ENCODE results near the gene TDRKH.
"Not testable (repeated sequence)": the region's sequence is repeated elsewhere in the genome, so short reads cannot be mapped to it uniquely, and the experiment has no call there.

Gene TDRKH

DNA sequence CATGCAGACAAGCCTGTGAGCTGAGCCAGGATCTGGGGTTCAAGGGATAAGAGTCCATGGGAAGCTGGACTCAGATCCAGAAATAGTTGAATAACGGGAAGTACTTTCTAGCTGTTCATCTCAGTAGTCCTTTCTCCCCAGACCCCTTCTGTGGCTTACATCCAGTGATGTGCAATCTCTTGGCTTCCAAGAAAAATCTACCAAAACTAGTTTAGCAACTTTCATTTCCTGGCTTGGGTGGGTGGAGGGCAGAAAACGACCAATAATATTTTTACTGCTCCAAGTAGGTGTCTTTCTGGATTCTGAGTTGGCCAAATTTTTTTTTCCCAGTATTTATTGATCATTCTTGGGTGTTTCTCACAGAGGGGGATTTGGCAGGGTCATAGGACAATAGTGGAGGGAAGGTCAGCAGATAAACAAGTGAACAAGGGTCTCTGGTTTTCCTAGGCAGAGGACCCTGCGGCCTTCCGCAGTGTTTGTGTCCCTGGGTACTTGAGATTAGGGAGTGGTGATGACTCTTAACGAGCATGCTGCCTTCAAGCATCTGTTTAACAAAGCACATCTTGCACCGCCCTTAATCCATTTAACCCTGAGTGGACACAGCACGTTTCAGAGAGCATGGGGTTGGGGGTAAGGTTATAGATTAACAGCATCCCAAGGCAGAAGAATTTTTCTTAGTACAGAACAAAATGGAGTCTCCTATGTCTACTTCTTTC, 21.8 kb downstream of the TDRKH start:
- not testable (repeated sequence) for DNase-seq (ENCODE audit: low read depth in 2 of 3, low spot score in 2 of 3)

DNA sequence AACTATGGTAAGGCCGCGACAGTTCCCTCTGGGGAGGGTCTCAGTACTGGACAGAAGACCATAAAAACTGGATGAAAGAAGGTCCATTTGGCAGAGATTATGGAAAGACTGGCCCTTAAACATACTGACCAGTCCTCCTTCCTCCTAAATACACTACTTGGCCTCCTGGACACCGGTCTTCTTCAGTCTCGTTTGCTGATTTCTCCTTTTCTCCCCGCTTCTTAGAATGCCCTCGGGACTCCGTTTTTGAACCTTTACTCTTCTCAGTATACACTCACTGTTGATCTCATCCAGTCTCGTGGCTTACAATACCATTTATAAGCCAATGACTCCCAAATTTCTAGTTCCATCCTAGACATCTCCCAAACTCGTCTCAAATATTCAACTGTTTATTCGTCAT, 26.3 kb downstream of the TDRKH start:
- no peak for DNase-seq (ENCODE audit: low read depth in 2 of 3, low spot score in 2 of 3)

DNA sequence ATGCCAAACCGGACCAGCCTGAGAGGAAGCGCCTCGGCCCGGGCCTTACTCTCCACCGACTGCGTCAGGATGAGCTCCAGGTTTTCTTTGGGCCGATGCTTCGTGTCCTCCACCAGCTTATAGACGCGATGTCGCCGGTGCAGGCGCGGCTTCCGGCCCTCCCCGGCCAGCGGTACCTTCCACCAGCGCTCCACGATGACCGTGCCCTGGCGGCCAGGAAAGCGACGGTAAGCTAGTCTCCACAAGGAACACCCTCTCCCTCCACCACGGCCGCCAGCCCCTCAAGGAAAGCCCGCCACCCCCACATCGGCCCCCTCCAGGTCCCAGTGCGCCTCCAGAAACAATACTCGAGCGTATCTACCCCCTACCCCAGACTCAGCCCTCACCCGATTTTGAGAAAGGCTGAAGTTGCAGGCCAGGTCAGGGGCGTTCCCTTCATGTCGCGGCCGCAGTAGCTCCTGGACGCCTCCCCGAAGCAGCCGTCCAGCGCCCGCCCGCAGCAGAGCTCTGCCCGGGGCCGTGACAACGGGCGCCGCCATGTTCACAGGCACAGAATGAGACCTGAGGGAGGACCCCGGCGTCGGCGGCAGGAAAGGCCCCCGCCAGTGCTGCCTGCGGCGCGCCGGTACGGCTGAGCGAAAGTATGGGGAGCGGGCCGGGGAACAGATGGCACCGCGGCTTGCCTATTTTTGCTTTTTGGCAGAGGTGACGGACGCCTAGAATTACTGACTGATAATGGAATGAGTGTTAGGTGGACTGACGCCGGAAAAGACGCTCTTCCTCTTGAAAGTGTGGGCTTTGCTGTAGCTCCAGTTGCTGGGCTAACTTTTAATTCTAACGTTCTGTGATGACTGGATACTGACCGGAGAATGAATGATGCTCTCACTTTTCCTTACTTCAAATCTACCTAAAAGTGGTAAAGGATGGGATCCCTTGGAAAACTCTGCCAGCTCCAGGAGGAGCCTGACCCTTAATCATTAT, 27.1 kb downstream of the TDRKH start, which contains the start of gene MRPL9:
Gene MRPL9, minus strand, starts transcription at position 556 of the 981 bp plus-strand sequence. Its CDS starts 17 bp downstream, at position 539.
- peak; percentile 65 to 70 (median 67) for DNase-seq (ENCODE audit: low read depth in 2 of 3, low spot score in 2 of 3)

DNA sequence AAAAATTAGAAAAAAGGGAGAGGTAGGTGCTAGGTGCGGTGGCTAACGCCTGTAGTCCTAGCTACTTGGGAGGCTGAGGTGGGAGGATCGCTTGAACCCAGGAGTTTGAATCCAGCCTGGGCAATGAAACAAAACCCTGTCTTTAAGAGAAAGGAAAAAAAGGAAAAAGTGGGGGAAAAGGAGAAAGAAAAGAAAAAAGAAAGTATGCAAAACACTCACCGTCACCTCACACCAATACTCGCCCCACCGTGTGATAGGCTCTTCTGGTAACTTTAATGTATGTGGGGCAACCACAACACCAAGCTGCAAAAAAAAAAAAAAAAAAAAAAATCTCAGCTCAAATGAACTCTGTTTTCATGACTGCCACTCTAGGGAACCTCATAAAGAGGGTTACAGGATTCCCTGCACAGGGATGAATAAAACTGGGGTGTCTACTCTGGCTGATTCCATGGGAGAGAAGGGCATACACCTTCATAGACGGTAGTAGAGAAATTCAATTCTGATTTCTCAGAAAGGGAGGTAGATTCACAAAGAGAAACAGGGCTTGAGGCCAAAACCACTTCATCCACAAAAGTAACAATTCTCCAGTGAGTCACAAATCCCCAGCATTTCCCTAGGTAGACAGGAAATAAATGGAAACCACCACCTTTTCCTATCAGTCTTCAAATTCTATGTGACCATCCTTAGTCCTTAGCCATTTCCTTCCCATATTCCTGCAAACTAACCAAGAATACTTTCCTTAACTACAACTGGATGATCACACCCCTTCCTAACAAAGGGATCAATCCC, 29.5 kb downstream of the TDRKH start:
- DNase-seq (ENCODE audit: low read depth in 2 of 3, low spot score in 2 of 3) = no peak

DNA sequence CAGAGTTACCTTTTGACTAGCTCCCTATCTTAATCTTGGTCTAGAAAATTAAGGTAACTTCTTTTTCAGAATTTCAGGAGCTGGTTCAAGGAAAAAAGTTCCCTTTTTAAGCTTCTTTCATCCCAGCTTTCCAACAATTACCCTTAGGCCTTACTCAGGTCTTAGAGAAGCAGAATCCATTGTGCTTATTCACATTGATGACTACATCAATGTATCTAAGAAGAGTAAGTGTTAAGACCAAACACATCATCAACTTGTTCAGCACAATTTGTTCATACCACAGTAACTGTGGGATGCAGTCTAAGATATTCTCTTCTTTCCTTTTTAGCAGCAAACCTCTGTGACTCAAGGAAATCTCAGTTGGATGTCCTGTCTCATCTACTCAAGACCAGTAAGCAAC, 31.1 kb downstream of the TDRKH start:
- no peak for DNase-seq (ENCODE audit: low read depth in 2 of 3, low spot score in 2 of 3)

DNA sequence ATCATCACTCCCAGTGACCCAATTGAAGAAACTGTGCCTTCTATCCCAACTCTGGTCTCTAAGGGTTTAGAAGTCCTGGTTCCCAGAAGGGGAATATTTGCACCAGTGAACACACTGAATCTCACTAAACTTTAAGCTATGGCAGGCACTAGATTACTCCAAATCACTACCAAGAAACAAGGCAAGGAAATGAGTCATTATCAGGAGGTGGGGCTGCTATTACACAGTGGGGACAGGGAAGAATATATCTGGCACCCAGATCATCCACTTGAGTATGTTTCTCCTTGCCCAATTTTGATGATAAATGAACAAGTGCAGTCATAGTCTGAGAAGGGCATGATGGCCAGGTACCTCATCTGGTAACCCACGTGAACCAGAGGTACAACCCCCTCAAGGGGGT, 34.0 kb downstream of the TDRKH start:
- DNase-seq (ENCODE audit: low read depth in 2 of 3, low spot score in 2 of 3) = no peak

DNA sequence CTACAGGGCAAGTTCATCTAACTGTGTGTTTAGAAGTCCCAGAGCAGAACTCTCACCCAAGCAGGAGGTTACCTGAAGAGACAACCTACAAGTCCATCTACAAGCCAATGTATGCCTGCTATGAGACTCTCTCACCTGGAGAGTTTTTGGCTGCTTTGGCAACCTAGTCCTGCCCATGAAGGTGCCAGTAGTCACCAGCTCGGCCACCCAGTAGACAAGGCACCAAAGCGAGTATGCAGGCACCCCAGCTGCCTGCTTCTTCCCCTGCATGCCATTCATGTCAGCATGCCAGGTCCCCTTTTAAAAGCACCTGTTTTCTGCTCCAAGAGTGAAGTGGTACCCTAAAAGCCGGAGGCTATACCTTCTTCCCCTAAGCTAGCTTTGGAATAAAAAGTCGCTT, 48.8 kb downstream of the TDRKH start:
- DNase-seq (ENCODE audit: low read depth in 2 of 3, low spot score in 2 of 3) = no peak

DNA sequence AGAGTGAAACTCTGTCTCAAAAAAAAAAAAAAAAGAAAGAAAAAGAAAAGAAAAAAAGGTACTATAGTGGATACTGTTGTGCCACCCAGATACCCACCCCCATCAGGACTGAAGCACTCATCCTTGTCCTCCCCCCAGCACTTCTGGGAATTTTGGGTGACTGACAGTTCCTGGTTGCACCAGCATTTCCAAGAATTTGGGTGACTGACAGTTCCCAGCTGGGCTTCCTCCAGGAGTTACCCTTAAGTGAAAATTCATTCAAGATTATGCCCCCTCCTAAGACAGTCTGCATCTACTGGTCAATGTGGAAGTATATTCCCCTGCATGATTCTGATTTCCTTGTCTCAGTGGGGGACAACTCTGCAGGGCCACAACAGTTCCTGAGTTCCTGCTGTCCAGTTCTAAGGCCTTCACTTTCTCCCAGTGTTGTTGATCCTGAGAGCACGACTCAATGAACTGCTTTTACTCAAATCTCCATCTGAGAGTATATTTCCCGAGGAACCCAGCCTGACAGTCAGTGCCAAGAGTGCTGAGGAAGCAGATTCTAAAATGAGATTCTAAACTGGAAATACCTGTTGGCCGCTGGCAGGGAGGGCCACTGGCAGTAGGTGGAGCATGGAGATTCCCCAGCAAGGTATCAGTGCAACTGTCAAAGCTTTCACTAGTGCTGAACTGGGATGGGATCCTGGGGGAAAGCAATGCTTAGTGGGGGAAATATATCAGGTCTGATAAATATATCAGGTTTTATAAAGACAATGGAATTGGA, 50.5 kb downstream of the TDRKH start:
- DNase-seq (ENCODE audit: low read depth in 2 of 3, low spot score in 2 of 3) = no peak

DNA sequence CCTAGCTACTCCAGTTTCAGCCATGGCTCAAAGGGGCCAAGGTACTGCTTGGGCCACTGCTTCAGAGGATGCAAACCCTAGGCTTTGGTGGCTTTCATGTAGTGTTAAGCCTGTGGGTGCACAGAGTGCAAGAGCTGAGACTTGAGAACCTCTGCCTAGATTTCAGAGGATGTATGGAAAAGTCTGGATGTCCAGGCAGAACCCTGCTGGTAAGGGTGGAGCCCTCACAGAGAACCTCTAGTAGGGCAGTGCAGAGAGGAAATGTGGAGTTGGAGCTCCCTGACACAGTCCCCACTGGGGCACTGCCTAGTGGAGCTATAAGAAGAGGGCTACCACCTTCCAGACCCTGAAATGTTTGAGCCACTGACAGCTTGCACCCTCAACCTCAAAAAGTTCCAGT, 52.8 kb downstream of the TDRKH start:
- DNase-seq (ENCODE audit: low read depth in 2 of 3, low spot score in 2 of 3) = no peak

DNA sequence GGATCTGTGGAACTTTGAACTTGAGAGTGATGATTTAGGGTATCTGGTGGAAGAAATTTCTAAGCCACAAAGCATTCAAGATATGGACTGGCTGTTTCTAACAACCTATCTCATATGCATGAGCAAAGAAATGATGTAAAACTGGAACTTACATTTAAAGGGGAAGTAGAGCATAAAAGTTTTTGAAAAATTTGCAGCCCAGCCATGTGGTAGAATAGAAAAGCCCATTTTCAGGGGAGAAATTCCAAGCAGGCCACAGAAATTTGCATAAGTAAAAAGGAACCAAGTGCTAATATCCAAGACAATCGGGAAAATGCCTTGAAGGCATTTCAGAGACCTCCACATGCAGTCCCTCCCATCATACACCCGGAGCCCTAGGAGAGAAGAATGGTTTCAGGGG, 53.3 kb downstream of the TDRKH start:
- DNase-seq (ENCODE audit: low read depth in 2 of 3, low spot score in 2 of 3) = no peak

DNA sequence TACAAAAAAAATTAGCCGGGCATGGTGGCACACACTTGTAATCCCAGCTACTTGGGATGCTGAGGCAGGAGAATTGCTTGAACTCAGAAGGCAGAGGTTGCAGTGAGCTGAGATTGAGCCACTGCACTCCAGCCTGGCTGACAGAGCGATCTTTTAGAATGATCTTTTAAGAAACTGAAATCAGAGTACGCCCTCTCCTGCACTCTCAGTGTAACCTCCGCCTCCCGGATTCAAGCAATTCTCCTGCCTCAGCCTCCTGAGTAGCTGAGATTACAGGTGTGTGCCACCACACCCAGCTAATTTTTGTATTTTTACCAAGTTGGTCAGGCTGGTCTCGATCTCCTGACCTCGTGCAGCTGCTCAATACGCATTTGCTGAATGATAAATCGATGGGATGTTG, 56.3 kb downstream of the TDRKH start:
- DNase-seq (ENCODE audit: low read depth in 2 of 3, low spot score in 2 of 3) = not testable (repeated sequence)

DNA sequence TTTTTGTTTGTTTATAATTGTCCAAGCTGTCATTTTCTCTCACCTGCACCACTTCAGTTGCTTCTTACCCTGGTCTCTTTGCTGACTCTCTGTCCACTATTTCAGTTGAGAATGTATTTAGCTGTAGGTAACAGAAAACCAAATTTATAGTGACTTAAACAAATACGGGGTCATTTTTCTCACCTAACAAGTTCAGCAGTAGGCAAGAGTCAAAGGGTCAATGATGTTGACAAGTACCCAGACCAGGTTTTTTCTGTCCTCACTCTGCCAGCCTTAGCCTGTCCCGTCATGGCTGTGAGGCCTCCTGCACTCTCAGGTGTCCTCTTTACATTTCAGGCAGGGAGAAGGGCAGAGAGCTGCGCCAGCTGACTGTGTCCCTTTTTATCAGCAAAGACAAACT, 57.2 kb downstream of the TDRKH start:
- DNase-seq (ENCODE audit: low read depth in 2 of 3, low spot score in 2 of 3) = no peak

DNA sequence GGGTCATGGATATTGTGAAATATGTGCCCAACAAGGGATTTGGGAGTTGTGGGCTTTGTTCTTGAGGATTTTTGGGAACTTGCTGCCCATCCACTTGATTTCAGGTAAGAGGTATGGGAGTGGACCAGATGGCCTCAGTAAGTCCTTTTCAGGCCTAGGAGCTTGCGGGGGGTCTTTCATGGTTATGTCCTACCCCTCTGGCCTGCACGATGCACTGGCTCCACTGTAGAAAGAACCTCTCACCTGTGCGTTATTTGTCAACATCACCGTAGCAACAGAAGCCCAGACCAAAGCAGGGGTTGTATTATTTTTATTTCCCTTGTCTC, 60.4 kb downstream of the TDRKH start:
- no peak for DNase-seq (ENCODE audit: low read depth in 2 of 3, low spot score in 2 of 3)

DNA sequence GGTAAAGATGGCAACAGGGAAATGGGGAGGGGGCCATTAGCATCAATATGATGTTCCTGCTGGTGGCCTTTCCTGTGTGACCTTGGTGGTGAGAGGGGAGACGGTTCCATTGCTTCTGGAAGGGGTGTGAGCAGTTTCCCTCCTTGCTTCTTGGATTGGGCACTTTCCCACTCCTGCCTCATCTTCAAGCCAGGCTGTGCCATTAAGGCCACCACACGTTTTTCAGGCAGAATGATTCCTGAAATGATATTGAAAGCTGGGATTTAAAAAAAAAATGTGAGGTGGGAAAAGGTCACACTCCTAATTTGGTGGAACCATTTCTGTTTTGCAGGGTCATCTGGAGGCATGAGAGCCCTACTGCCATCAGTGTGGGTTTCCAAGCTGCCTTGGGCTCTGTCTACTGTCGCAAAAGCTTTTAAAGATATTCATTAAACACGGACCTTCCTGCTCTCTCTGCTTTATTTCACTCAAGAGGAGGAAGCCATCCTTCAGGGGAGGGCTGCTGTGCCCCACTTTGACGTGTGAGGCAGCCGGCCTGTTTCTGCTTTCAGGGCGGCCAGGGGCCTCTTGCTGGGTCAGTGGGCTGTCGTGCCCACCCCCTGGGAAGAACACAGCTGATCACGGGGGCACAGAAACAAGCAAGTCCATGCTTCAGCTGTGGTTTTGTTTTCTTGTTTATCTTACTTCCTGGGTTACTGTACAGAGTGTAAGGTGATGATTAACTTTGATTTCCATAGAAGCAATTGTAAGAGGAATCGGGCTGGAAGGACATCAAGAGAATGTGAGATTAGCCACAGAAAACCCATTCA, 60.9 kb downstream of the TDRKH start:
- DNase-seq (ENCODE audit: low read depth in 2 of 3, low spot score in 2 of 3) = no peak

DNA sequence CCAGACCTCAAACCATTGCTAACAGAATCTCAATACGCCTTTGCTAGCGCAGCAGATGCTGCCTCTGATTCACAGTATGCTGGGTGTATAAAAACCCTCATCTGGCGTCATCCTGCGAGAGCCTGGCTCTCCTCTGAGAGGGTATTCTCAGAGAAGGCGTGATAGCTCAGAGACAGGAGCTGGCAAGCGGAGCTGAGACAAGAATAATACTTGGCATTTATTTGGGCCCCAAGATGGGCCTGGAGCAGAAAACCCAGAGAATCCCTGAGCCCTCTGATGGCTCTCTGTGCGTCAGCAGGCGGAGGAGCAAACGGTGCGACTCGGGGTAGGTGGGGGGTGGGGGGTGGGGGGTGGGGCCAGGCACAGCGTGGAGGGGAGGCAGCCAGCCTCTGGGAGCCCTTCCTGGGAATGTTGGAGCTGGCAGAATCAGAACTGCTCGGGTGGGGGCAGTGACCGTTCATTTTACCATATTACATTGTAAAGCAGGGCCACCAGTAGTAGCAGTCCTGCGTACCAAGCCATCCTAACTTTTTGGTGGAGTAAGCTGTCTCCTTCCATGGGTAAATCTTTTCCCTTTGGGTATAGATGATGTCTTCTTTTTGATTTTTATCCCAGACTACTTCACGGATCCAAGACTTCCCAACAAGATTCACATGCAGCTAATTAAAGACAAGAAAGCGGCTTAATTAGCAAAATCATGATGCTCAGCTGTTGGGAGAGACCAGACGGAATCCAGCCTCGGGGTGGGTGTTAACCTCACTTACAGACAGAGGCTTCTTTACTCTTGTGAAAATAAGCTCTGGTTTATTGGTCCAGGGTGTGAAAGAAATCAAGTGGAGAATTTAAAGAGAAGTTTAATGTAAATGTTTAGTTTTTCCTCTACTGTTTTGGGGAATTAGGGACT, 61.9 kb downstream of the TDRKH start:
- no peak for DNase-seq (ENCODE audit: low read depth in 2 of 3, low spot score in 2 of 3)

DNA sequence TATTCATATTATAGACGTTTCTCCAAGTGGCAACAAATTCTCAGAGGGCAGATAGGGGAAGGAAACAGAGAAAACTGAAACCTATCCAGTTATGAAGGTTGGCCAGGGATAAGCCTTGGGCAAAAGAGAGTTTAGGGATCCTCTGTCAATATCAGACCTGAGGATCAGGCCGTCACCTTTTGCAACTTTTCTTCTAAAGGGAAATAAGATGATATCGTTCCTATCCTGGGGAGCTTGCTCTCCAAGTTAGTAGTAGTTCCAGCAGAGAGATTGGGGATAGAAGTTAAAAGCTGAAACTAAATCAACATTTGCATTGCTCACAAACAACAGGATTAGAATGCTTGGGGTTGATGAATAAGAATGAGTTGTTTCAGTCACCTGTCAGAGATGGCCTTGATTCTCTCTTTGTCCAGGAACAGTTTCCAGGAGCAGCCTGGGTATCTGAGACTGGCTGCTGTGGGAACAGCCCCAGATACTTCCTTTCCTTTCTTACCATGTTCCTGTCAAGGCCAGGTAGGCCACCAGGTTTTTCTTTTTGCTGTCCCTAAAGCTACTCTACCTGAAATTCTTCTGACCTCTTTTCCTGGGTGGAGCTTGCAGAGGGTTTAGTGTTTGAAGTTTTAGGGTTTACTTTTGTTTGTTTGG, 66.5 kb downstream of the TDRKH start:
- DNase-seq (ENCODE audit: low read depth in 2 of 3, low spot score in 2 of 3) = no peak

Measured in activated CD8-positive, alpha-beta memory T cell treated with anti-CD3 and anti-CD28 coated beads for 48 hours (primary cell).